ENCODE results near the gene RASGEF1C.

RASGEF1C gene

DNA sequence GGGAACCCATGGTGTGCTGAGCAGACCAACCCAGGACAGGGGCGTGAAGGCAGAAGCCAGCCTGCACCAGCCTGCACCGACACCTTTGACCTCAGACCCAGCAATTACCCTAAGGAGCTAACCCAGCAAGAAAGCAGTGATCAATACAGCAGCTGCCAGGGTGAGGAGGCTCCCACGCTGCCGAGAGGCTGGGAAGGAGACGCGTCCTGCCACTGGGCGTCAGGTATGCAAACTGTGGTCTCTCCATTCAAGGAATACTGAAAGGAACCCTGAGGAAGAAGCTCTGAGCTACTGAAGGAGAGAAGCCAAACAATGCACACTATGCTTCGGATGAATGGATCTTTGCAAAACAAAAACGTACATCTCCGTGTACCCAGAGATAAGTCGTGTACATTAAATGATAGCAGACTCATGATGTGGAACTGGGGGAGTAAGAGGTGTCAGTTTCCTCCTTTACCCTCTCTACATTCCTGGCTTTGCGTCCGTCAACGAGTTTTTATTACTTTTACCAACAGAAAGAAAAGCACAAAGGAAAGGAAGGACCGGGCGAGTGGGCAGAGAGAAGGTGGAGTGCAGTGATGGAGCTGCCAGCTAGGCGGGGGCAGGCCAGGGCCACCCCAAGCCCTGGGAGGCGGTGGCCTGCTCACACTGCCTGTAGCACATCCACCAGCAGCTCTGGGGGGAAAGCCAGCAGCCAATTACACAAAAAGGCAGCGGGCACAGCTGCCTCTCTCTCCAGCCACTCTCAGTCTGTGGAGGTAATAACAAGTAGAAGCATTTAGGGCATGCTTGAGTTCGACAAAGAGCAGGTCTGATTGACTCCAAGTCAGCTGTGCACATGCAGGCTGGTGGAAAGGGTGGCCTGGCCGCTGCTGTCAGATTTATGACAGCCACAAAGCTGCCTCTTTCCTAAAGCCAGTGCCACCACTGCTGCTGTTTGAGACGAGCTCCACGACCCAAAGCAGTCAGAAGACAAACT, 29.3 kb downstream of the RASGEF1C start:
- no peak for DNase-seq

DNA sequence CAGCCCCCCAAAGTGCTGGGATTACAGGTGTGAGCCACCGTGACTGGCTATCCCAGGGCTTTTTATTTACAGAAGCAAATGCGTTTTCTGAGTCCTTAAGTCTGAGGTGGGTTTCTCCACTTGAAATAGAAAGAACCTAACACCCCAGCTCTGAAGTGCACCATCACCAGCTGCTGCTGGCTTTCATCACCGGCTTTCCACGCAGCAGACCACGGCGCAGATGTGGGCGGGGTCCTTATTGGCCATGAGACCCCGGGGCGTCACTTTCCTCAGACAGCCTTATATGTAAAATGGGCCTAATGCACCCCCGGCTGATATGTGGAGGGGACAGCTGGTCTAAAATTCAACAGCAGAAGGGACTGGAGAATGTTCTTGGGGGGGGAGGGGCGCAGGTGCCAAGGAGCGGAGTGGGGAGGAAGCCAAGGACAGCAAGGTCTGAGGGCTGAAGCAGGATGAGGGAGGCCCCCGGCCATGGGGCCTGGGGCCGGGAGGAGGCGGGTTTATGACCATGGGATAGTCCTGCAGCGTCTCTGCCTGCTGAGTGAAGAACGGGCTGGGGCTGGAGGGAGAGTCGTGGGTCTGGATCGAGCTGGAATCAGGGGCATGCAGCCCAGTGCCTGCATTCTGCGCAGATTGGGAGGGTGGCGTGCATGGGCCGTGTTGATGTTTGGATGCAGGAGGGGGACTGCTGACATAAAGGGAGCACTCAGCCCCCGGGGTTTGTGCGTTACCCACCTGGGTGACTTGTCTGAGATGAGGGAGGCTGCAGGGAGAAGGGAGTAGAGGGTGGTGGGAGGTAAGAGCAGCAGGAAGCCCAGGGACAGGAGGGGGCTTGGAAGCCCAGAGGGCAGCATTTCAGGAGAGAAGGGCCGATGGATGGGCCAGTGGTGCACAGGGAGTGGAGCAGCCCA, 30.2 kb downstream of the RASGEF1C start:
- DNase-seq: no peak

DNA sequence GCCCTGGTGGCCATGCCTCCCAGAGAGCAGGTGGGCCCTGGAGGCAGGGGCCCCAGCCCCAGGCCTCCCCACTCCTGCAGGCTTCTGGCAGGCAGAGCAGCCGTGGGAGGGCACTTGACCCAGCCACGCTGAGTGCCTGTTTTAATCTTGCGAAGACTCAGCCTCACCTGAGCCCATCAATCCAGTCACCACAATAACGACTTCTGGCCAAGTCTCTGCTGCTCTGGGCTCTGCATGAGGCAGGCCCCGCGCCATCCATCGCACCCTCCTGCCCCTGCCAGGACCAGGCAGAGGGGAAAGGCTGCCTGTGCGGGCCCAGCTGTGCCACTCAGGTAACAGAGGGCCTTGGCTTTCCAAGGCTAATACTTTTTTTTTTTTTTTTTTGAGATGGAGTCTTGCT, 32.8 kb downstream of the RASGEF1C start:
- DNase-seq: no peak

DNA sequence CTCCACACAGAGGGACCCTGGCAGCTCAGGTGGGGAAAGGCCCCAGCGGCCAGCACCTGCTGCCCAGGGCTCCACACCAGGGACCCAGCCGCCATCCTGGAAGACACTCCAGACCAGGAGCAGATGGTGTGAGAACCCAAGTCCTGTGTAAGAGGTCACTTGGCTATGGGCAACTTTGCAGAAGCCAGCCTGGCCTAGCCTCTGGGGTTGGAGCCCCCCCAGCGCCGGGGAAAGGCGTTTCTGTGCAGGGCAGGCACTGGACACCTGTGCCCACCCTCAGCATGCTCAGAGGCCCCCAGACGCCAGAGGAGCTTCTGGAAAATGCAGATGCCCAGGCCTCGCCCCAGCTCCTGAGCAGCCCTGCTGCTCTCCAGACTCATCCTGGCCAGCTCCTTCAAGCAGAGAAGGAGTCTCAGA, 34.0 kb downstream of the RASGEF1C start:
- no peak for DNase-seq

DNA sequence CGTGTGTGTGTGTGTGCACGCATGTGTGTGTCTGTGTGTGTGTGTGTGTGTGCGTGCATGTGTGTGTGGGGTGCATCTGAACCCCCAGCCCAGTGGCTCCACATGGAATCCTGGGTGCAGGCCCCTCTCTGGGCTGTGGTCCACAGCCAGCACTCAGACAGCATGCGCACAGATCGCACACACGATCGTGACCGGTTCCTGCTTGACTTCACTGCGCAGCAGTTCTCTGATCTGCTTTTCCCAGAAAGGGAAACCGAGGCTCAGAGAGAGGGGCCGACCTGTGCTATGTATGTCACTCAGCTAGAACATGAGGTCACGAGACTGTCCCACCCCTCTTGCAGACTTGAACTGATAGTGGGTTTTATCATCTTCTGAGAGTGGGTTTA, 34.4 kb downstream of the RASGEF1C start:
- DNase-seq: no peak

DNA sequence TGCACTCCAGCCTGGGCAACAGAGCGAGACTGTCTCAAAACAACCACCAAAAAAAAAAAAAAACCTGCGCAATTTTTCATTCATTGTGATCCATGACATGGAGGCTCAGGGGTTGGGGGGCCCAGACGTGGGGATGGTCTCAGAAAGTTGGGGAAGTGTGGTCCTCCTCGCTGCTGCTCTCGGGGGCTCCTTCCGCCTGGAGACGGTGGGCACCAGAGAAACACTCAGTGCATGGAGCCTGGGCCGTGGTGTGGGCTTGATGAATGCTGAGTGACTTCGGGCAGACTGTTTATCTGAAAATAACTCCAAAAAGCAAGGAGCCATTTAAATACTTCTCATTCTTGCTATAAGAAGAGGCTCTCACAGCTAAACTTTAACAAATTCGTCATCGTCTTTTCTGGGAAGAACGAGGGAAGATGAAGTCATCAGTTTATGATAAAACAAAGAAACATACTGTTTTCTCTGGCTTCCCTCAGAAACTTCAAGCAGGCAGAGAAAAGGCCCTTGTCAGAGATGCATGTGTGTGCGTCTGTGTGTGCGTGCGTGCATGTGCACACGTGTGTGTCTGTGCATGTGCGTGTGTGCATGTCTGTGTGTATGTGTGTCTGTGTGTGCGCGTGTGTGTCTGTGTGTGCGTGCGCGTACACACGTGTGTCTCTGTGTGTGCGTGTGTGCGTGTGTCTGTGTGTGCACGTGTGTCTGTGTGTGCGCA, 35.0 kb downstream of the RASGEF1C start:
- no peak for DNase-seq

DNA sequence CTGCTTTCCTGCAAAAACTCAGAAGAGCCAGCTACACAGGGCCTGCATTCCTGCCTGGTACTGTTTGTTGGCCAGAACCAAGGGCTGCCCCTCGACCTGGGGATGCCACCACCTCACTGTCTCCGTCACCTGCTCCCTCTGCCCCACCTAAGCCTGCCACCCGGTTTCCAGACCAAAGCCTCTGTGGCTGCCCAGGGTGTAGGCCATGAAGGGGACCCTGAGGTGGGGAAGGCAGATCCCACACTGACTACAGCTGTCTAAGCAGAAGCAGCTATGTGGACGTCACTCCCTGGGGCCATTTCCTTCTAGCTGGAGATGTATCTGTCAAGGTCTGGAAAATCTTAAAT, 35.8 kb downstream of the RASGEF1C start:
- DNase-seq: no peak

DNA sequence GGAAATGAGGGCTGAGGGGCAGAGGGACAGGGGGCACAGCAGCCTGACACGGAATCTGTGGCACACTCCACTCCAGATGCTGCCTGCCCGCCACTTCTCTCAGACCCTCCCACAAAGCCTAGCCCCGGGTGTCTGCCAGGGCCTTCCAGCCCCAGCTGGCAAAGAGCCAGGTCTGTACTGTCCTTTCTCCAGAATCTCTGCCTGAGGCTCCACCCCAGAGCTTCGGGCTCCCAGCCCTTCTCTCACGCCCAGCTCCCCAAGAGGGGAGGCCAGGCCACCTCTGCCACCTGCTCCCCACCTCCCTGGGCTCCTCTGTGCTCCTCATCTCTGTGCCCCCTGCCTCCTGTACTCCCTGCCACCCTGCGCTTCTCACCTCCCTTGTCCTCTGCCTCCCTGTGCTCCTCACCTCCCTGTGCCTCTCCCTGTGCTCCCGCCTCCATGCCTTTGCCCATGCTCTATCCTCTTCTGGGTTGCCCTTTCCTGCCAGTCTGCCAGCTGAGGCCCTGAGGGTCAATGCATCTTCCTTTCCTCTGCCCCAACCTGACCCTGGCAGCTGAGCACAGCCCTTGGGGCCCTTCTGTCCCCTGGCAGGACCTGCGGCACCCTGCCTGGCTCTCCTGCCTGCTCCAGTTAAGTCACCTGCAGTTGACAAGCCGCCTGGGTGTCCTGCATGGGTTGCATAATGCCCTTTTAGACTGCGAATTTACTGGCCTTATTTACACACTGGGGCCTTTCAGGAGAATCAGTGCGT, 36.4 kb downstream of the RASGEF1C start:
- DNase-seq: no peak

DNA sequence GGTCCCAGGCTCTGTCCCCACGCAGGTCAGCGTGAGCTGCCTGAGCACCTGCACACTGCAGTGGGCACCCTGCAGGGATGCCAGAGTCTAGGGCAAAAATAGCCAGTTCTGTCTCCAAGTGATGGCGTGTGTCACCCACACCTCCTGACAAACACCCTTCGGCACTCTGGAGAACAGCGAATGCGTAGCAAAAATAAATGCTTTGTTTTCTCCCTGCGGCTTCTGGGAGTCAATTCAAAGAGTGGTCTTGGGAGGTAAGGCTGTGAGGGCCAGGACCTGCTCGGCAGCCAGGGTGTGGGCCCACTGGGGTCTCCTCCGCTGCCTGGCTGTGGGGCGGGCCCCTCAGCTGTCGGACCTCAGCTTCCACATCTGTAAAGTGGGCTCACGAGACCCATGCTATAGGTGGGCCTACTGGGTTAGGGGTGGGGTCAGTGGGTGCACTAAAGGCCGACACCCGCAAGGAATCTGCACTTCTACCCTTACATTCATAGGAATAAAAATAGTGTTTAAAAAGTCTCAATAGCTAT, 37.4 kb downstream of the RASGEF1C start:
- no peak for DNase-seq

DNA sequence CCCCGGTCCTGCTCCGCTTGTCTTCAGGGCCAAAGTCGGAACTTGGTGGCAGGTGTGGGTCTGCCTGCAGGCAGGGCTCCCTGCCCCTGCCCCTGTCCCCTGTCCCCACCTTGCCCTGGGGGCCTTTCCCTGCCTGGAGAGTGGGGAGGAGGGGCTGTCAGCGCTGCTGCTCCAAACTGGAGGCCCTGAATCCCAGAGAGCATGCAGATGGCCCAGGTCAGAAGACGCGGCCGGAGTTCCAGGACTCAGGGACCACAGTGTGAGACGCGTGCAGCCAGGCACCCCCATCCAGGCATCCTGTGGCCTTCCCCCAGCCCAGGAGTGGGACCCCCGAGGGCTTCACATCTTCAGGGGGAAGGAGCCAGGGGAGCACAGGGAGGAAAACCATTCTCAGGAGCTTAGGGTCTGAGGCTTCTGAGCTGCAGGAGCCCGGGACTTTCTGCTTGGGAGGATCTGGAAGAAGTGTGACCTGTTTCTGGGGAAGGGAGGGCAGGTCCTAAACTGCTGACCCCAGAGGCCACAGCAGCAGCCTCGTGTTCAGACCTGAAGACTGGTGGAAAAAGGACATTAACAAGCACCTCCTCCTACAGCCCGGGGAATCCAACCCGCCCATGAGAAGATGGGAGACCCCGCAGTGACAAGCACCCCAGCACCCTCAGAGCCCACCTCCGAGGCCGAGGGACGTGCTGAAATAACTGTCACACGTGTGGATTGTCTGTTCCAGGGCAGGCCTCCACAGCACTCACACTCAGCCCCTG, 38.0 kb downstream of the RASGEF1C start:
- DNase-seq: no peak

DNA sequence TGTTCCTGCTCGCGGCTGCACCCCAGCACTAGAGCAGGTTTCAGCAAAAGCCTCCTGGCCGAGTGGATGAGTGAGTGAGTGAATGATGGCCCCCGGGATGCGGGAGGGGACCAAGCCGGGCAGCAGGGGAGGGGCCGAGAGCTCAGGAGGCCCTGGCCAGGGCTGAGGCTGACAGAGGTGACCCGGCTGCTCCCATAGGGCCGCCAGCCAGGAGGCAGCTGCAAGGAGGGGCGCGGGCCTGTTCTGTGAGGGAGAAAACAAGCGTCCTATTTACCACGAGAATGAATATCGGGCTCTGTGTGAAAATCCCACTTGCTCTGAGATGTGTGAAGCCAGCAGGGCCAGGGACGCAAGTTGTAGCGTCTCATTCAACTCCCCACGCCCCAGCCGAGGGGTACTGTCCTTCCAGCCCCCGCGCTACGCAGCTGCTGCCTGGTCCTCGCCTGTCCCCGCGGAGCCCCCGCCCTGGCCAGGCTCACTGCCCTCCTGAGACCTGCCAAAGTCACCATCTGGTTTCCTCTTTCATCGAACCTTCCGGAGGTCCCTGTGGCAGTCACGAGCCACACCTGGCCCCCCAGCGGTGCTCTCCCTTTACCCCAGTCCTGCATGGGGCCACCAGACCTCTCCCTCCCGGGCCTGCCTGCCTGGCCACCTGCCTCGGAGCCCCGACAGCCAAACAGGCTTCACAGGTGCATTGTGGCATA, 38.8 kb downstream of the RASGEF1C start:
- no peak for DNase-seq

DNA sequence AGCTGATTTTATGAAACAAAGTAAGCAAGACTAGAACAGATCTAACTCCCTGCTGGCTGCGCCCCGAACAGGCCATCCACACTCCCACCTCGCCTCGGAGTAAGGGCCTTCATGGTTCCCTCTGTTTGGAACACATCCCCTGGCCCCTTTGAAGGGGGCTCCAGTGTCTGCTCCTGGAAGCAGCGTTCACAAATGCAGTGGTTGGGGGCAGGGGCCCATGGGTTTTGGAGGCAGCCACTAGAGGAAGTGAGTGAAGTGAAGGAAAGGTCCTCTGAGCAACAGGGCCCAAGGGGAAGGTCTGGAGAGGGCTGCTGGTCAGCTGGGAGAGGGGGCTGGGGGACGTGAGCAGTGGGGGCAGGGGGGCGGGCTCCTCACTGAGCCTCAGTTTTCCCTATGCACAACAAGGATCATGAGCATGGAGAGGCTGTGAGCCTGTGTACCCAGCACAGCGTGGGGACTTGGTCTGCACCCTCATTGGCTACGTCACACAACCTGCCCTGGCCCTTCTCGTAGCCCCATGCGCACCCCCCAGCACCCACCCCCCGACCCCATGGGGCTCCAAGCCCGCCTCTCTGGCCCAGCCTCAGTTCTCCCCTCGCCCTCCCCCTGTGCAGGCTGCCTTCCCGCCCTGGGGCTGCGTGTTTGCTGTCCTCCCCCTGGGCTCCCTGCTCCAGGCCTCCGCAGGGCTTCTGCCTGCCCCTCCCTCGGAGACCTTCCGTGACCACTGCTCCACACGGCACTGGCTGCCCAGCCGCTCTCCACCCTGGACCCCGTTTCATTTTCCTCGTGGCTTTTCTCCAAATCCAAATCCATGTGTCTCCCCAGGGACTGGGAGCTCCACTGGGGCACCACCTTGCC, 39.5 kb downstream of the RASGEF1C start:
- no peak for DNase-seq

DNA sequence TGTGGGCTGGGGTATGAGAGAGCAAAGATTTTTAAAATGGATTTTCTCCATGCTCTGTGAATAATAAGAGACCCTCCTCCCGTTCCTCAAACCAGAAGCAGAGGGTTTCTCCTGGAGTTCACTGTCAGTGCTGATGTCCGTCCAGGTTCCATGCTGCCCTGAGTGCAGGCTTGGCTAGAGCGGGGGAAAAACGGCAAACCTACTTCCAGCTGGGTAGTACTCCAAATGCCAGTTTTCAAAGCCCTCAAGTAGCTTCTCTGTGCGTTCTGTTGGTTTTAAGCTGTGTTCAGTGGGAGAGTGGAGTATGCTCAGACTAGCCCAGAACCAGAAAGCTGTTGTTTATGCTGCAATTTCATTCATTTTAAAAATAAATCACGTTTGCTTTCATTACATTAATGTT, 40.3 kb downstream of the RASGEF1C start:
- DNase-seq: no peak

DNA sequence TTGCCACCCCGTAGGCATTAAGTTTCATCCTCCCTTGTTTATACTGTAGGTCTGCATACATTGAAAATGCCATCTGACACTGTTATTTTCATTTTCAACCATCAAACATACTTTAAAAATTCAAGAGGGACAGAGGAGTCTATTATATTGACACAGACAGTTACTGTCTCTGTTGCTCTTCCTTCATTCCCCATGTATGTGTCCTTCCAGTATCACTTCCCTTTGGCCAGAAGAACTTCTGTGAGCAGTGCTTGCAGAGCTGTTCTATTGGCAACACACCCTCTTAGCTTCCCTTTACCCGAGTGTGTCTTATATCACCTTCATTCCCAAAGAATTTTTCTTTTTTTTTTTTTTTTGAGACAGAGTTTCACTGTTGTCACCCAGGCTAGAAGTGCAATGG, 42.8 kb downstream of the RASGEF1C start:
- no peak for DNase-seq

DNA sequence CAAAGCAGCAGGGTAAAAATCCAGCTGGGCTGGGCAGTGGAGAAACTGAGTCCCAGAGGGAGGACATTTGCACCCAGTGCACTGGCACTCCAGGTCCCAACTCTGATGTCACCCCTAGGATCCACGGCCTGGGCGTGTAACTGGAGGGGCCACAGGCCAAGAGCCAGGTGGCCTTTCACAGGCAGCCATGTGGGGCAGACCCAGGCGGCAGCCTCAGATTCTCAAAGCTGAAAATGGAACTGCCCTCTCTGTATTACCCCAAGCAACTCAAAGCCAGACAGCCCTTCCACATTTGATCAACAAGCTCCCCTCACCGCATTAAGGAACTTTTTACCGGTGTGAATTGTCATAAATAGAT, 46.7 kb downstream of the RASGEF1C start:
- no peak for DNase-seq

DNA sequence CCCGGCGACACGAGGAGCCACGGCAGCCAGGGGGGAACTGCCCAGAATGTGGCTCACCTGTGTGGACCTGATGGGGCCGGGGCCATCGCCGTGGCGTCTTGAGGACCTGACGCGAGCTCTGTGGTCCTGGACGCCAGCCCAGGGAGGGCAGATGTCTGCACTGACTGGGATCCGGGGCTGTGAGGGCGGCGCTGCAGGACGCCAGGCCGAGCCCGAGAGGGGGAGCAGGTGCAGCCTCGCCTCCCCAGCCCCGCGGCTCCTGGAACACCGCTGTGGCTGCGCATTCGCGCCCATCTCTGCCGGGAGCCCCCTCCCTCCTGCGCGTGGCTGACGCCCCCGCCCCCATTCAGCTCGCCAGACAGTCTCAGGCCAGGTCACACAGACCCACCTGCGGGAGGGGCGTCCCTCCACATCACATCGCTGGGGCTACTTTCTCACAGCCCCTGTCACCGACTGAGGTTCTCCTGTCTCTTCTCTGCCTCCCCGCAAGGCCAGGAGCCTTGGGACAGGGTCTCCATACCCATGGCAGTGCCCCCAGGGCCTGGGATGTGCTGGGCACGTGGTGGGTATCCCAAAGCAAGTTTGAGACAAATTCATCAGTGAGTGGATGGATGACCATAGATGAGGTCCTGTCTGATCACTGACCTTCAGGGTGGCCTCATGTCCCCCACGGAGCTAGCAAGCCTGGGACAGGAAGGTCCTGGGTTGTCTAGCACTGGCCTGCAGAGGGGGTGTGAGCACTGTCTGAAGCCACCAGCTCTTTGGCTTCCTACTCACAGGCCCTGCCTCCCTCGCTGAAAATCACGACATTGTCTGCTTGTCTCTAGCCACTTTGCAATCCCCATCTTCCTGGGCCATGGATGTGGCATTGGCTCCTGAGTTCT, 47.3 kb downstream of the RASGEF1C start:
- DNase-seq: no peak

DNA sequence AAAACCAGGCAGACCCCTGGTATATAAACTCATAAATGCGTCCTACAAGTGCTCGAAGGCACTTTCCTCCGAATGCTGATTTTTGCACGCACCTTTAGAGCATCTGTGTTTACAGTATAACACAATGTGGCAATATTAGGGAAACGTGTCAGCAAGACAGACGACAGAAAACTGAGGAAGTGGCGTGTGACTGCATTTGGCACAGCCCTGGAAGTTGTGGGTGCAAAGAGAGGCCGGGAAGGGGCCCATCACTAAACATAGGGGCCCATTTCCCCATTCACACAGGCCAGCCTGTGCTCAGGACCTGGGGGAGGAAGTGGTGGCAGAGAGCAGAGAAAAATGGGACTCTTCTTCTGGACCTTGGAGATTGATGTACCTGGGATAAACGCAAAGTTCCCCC, 48.2 kb downstream of the RASGEF1C start:
- DNase-seq: no peak

DNA sequence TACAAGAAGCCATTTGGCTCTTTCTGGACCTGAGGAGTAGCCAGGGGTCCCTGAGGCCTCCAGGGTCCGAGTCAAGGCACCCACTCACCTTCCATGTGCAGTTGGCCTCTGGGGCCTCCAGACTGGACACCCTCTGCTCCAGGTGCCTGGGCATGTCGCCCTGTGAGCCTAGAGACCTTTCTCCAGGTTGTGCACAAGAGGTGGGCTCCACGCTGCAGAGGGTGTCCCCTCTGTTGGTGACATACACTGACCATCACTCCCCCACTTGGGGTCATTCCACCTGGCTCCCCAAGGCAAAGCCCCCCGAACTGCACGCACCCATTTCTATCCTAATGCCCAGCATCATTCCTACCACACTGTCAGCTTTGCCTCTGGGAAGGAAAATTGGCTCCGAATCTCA, 48.8 kb downstream of the RASGEF1C start:
- DNase-seq: no peak

DNA sequence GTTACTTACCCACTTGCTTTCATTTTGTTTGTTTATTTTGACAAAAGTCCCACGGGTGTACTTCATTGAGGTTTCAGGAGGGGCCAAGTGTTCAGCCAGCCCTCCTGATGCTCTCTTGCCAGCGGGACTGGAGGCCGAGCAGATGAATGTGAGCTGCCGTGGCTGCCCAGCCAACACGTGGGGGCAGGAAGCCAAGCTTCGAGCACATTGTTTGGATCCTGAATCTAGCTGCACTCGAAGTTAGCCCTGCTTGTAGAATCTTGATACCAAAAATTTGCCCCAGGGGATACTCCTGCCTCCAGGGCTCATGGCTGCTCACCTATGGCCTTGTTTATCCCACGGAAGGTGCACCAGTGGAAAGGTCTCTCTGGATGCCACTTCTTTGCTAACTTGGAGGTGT, 49.3 kb downstream of the RASGEF1C start:
- no peak for DNase-seq

All from activated effector memory CD4-positive, alpha-beta T cell treated with Interleukin-2 at 50 U/mL for 16 hours (primary cell).